Mesothelial cell of epicardium (in vitro differentiated cells): ENCODE results near the gene BLM. TPM values are rescaled to one million over a fixed set of nuclear protein-coding genes. Genes with fewer than 3 reads are reported as not detected.

Experiments used
- DNase-seq, 2 experiments: peaks; one replicate each; pipeline ENCODE4 v3.0.0; 2021; ENCODE audit warnings: low spot score in 2 of 2; ENCODE audit not compliant: unreplicated experiment in 2 of 2
- H3K27ac Mint-ChIP-seq: 2 replicates; pipeline ENCODE4 v1.8.0; 2021; ENCODE audit warnings: mixed read lengths
- H3K27me3 Mint-ChIP-seq: 2 replicates; pipeline ENCODE4 v1.8.0; 2021; ENCODE audit warnings: low read depth, mixed read lengths
- H3K36me3 Mint-ChIP-seq: 2 replicates; pipeline ENCODE4 v1.8.0; 2021; ENCODE audit warnings: mixed read lengths
- H3K4me1 Mint-ChIP-seq: 2 replicates; pipeline ENCODE4 v1.8.0; 2021; ENCODE audit warnings: mixed read lengths
- H3K4me3 Mint-ChIP-seq: 2 replicates; pipeline ENCODE4 v1.8.0; 2021; ENCODE audit warnings: mild to moderate bottlenecking, moderate library complexity, mixed read lengths
- H3K9me3 Mint-ChIP-seq: 2 replicates; pipeline ENCODE4 v1.8.0; 2021; ENCODE audit warnings: mixed read lengths
- total RNA-seq: library from RNA; stranded (reverse); gene quantifications from 3 replicates; pipeline ENCODE4 v1.2.1, GENCODE V29; 2021
- TF ChIP-seq, protein P1 (sequence below): fragments of 200-600 bp; sonication (generic); IDR thresholded peaks from one replicate; pipeline ENCODE4 v1.5.0; 2021; ENCODE audit warnings: antibody characterized with exemption; ENCODE audit not compliant: unreplicated experiment

BLM gene
- total RNA-seq, 1 donor from 2014 or later = 13.4 TPM

DNA sequence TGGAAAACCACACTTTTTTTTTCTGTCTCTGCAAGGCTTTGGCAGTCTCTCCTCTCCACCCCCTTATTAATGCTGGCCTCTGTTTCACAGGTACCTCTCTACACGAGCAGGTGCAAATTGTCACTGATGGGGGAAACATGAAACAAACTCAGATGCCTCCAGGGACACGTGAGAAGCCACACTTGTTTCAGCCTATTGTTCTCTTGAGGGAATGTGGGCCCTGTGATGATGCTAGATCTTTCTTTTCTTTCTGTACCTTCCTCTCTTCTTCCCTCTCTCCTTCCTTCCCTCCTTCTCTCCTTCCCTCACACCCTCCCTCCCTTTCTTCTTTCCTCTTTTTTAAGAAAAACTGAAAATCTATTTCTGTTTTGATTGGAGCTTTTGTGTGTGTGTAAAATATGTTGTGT is 5.7 kb upstream of the BLM start:
- Mint-ChIP-seq H3K4me3 (no peak overlapping the region), H3K27ac (peak overlapping the region; percentile 16), H3K27me3 (no peaks in the 10 kb centered on the region), H3K9me3 (peaks cover 4% of the 10 kb centered on the region), H3K36me3 (peaks cover 12% of the 10 kb centered on the region), H3K4me1 (peaks cover 14% of the 10 kb centered on the region)
- TF ChIP-seq, protein P1, sequence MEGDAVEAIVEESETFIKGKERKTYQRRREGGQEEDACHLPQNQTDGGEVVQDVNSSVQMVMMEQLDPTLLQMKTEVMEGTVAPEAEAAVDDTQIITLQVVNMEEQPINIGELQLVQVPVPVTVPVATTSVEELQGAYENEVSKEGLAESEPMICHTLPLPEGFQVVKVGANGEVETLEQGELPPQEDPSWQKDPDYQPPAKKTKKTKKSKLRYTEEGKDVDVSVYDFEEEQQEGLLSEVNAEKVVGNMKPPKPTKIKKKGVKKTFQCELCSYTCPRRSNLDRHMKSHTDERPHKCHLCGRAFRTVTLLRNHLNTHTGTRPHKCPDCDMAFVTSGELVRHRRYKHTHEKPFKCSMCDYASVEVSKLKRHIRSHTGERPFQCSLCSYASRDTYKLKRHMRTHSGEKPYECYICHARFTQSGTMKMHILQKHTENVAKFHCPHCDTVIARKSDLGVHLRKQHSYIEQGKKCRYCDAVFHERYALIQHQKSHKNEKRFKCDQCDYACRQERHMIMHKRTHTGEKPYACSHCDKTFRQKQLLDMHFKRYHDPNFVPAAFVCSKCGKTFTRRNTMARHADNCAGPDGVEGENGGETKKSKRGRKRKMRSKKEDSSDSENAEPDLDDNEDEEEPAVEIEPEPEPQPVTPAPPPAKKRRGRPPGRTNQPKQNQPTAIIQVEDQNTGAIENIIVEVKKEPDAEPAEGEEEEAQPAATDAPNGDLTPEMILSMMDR = no peak
- no peak for DNase-seq

DNA sequence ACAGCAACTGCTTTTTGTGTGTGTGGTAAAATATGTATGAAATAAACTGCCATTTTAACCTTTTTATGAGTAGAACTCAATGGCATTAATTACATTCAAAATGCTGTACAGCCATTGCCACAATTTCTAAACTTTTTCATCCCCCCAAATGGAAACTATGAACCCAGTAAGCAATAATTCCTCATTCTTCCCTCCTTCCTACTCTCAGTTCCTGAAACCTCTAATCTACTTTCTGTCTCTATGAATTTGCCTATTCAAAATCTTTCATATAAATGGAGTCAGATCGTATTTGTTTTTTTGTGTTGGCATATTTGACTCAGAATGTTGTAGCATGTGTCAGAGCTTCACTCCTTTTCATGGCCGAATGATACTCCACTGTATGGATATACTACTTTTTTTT is 5.3 kb upstream of the BLM start:
- H3K36me3 Mint-ChIP-seq = peaks cover 9% of the 10 kb centered on the region
- H3K9me3 Mint-ChIP-seq = peaks cover 4% of the 10 kb centered on the region
- DNase-seq = no peak
- H3K4me1 Mint-ChIP-seq = peaks cover 14% of the 10 kb centered on the region
- TF ChIP-seq, protein P1 = no peak
- H3K4me3 Mint-ChIP-seq = no peak overlapping the region
- H3K27ac Mint-ChIP-seq = peak overlapping the region; percentile 16
- no peaks in the 10 kb centered on the region for H3K27me3 Mint-ChIP-seq

DNA sequence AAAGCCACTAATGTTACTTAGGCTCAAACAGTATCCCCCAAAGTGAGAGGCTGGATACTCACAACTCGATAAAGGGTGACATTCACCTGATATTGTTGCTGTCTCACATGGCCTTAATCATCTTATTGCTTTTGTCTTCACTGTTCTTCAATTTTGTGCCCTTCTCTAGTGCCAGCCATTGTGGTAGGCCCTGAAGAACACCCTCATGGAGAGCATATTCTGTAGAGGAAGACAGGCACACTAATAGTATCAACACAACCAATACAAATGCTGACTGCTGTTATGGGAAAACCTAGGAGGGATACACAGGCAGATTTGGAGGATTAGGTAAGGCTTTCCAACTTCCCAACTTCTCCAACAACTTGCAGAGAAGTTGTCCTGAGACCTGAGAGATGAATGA is 4.1 kb upstream of the BLM start:
- Mint-ChIP-seq H3K27me3 (no peaks in the 10 kb centered on the region), H3K36me3 (peaks cover 9% of the 10 kb centered on the region), H3K4me3 (no peak overlapping the region), H3K9me3 (peaks cover 4% of the 10 kb centered on the region), H3K4me1 (peaks cover 21% of the 10 kb centered on the region), H3K27ac (no peak overlapping the region)
- TF ChIP-seq, protein P1 = no peak
- DNase-seq = no peak

DNA sequence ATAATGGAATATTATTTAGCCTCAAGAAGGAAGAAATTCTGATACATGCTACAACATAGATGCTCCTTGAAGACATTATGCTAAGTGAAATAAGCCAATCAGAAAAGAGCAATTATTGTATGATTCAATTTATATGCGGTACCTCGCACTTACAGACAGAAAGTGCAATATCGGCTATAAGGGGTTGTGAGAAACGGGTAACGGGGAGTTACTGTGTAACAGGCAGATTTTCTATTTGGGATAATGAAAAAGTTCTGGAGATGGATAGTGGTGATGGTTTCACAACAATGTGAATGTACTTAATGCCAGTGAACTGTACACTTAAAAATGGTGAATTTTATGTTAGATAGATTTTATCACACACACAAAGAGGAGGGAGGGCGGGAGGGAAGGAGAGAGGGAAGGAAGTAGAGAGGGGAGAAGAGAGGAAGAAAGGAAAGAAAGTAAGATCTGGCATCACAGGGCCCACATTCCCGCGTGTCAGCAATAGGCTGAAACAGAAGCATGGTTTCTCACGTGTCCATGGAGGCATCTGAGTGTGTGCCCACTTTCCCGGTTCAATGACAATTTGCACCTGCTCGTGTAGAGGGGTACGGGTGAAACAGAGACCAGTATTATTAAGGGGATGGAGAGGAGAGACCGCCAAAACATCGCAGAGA is 700 bp upstream of the BLM start:
- peak overlapping the region; percentile 97 for H3K27ac Mint-ChIP-seq
- H3K36me3 Mint-ChIP-seq = peaks cover 9% of the 10 kb centered on the region
- TF ChIP-seq, protein P1 = no peak
- H3K27me3 Mint-ChIP-seq = no peaks in the 10 kb centered on the region
- peaks cover 4% of the 10 kb centered on the region for H3K9me3 Mint-ChIP-seq
- H3K4me3 Mint-ChIP-seq = peak overlapping the region; percentile 98
- DNase-seq = no peak
- H3K4me1 Mint-ChIP-seq = peaks cover 20% of the 10 kb centered on the region

DNA sequence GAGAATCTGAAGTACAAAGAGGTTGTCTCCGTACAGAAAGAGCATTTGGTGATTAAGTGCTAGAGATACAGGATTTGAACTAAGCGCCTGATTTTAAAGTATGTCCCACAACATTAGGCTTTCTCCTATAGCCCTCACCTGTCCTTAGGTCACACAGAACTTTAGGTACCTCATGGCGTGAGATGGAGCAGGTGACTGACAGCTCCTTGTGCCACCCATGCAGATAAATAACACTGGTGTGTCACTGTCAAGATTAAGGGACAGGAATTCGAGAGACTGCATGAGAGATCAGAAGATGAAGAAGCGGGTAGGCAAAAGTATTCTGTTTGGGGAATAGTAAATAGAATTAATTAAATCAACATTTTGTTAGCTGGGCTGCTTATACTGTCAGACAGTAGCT is 1.1 kb downstream of the BLM start:
- TF ChIP-seq, protein P1 = no peak
- H3K27ac Mint-ChIP-seq = no peak overlapping the region
- DNase-seq = no peak
- peak overlapping the region; percentile 98 for H3K4me3 Mint-ChIP-seq
- no peaks in the 10 kb centered on the region for H3K27me3 Mint-ChIP-seq
- peaks cover 4% of the 10 kb centered on the region for H3K9me3 Mint-ChIP-seq
- H3K36me3 Mint-ChIP-seq = peaks cover 5% of the 10 kb centered on the region
- H3K4me1 Mint-ChIP-seq = peaks cover 20% of the 10 kb centered on the region

DNA sequence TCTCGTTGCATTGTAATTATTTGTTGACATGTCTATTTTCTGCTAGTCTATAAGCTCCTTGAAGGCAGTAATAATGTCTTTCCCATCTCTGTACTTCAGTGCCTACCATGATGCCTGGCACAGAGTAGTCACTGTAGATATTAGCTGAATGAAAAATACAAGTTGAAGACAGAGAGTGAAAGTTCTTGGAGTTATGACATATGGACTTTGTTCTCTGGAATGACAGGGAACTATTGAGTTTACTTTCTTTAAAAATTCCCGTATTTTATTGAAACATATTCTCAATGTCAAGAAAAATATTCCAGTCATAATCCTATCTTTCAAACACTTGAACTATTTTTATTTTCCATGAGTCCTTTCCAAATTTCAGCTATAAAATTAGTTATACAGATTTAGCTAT is 3.0 kb downstream of the BLM start:
- H3K9me3 Mint-ChIP-seq = peaks cover 4% of the 10 kb centered on the region
- no peaks in the 10 kb centered on the region for H3K27me3 Mint-ChIP-seq
- no peak overlapping the region for H3K27ac Mint-ChIP-seq
- TF ChIP-seq, protein P1 = no peak
- H3K4me1 Mint-ChIP-seq = peaks cover 20% of the 10 kb centered on the region
- peaks cover 3% of the 10 kb centered on the region for H3K36me3 Mint-ChIP-seq
- no peak for DNase-seq
- no peak overlapping the region for H3K4me3 Mint-ChIP-seq
